ENCODE measurements around the gene CPVL. TPM values are rescaled to one million over a fixed set of nuclear protein-coding genes. Genes with fewer than 3 reads are reported as not detected.

CPVL gene
- total RNA-seq, 4 donors from 2014 or later: 3.9 to 34.1 (median 15.7) TPM

- Histone ChIP-seq H3K4me3 (no peak overlapping the region), H3K27me3 (no peaks in the 10 kb centered on the region), H3K4me1 (peaks cover 0 to 6% (median 0%) of the 10 kb centered on the region in 3 donors), H3K36me3 (no peaks in the 10 kb centered on the region), H3K9me3 (no peaks in the 10 kb centered on the region), H3K27ac (no peak overlapping the region)
- no peak for DNase-seq
- intact Hi-C loops (cut with DNase I): no loop called here
- 63 to 67% methylated on average over 3 of the region's 3 CpGs for WGBS, 2 donors
- no peak for TF ChIP-seq POLR2A (IDR thresholded peaks at IDR 0.05)
- TF ChIP-seq CTCF (IDR thresholded peaks at IDR 0.05): no peak
Measured at GRCh38 chr7:29013931-29014330, 132.4 kb downstream of the CPVL start.

- H3K4me1 ChIP-seq: peaks cover 0 to 6% (median 0%) of the 10 kb centered on the region in 3 donors
- DNase-seq: no peak
- no peak overlapping the region for H3K27ac ChIP-seq
- no peaks in the 10 kb centered on the region for H3K36me3 ChIP-seq
- WGBS, 2 donors: 78 to 80% methylated on average over 1 of the region's 1 CpG
- H3K27me3 ChIP-seq: no peaks in the 10 kb centered on the region
- no peaks in the 10 kb centered on the region for H3K9me3 ChIP-seq
- no peak overlapping the region for H3K4me3 ChIP-seq
- intact Hi-C loops (cut with DNase I): no loop called here
- no peak for TF ChIP-seq CTCF (IDR thresholded peaks at IDR 0.05)
- no peak for TF ChIP-seq POLR2A (IDR thresholded peaks at IDR 0.05)
Measured at GRCh38 chr7:29013082-29013695, 133.1 kb downstream of the CPVL start.

GRCh38 chr7:29009947-29010346, 136.4 kb downstream of the CPVL start:
- no peak overlapping the region for H3K27ac ChIP-seq
- H3K4me3 ChIP-seq: no peak overlapping the region
- no peaks in the 10 kb centered on the region for H3K36me3 ChIP-seq
- DNase-seq: no peak
- no peak for TF ChIP-seq CTCF (IDR thresholded peaks at IDR 0.05)
- TF ChIP-seq POLR2A (IDR thresholded peaks at IDR 0.05): no peak
- H3K9me3 ChIP-seq: no peaks in the 10 kb centered on the region
- 25 to 46% methylated on average over 1 of the region's 1 CpG for WGBS, 2 donors
- no peaks in the 10 kb centered on the region for H3K27me3 ChIP-seq
- intact Hi-C loops (cut with DNase I): no loop called here
- H3K4me1 ChIP-seq: peaks cover 0 to 16% (median 4%) of the 10 kb centered on the region in 3 donors

GRCh38 chr7:29008590-29008989, 137.7 kb downstream of the CPVL start:
- Histone ChIP-seq H3K27me3 (no peaks in the 10 kb centered on the region), H3K27ac (no peak overlapping the region), H3K4me1 (peaks cover 0 to 16% (median 4%) of the 10 kb centered on the region in 3 donors), H3K36me3 (no peaks in the 10 kb centered on the region), H3K9me3 (no peaks in the 10 kb centered on the region), H3K4me3 (no peak overlapping the region)
- 68 to 86% methylated on average over 2 of the region's 2 CpGs for WGBS, 2 donors
- intact Hi-C loops (cut with DNase I): no loop called here
- no peak for TF ChIP-seq CTCF (IDR thresholded peaks at IDR 0.05)
- TF ChIP-seq POLR2A (IDR thresholded peaks at IDR 0.05): no peak
- DNase-seq: no peak

- H3K27me3 ChIP-seq: no peaks in the 10 kb centered on the region
- peaks cover 0 to 16% (median 4%) of the 10 kb centered on the region in 3 donors for H3K4me1 ChIP-seq
- intact Hi-C loops (cut with DNase I): no loop called here
- TF ChIP-seq CTCF (IDR thresholded peaks at IDR 0.05): no peak
- TF ChIP-seq POLR2A (IDR thresholded peaks at IDR 0.05): no peak
- WGBS, 2 donors: 70 to 85% methylated on average over 2 of the region's 2 CpGs
- DNase-seq: no peak
- no peak overlapping the region for H3K27ac ChIP-seq
- no peaks in the 10 kb centered on the region for H3K9me3 ChIP-seq
- no peaks in the 10 kb centered on the region for H3K36me3 ChIP-seq
- no peak overlapping the region for H3K4me3 ChIP-seq
Measured at GRCh38 chr7:29007127-29007526, 139.2 kb downstream of the CPVL start.

Data from esophagus squamous epithelium (tissue), 5 donors.